ENCODE data around the gene CARMIL1.

The CARMIL1 gene

GRCh38 chr6:25337431-25337830 lies 58.3 kb downstream of the CARMIL1 start:
- DNase-seq (ENCODE audit: low read depth), result no peak

- no peak for DNase-seq (ENCODE audit: low read depth)
These were observed 61.4 kb downstream of the CARMIL1 start for GRCh38 chr6:25340431-25341202.

GRCh38 chr6:25341203-25341552 lies 62.0 kb downstream of the CARMIL1 start:
- DNase-seq (ENCODE audit: low read depth), result no peak

GRCh38 chr6:25341923-25342619 lies 62.9 kb downstream of the CARMIL1 start:
- no peak for DNase-seq (ENCODE audit: low read depth)

- no peak for DNase-seq (ENCODE audit: low read depth)
These were observed 63.6 kb downstream of the CARMIL1 start for GRCh38 chr6:25342802-25343201.

- DNase-seq (ENCODE audit: low read depth), result no peak
These were observed 64.8 kb downstream of the CARMIL1 start for GRCh38 chr6:25343984-25344383.

GRCh38 chr6:25344827-25345226 lies 65.7 kb downstream of the CARMIL1 start:
- no peak for DNase-seq (ENCODE audit: low read depth)

- DNase-seq (ENCODE audit: low read depth), result no peak
These were observed 66.9 kb downstream of the CARMIL1 start for GRCh38 chr6:25346064-25346463.

- no peak for DNase-seq (ENCODE audit: low read depth)
These were observed 71.4 kb downstream of the CARMIL1 start for GRCh38 chr6:25350573-25350972.

- no peak for DNase-seq (ENCODE audit: low read depth)
These were observed 72.3 kb downstream of the CARMIL1 start for GRCh38 chr6:25351485-25351884.

GRCh38 chr6:25352285-25352684 lies 73.1 kb downstream of the CARMIL1 start:
- DNase-seq (ENCODE audit: low read depth), result no peak

GRCh38 chr6:25354078-25354932 lies 75.1 kb downstream of the CARMIL1 start:
- DNase-seq (ENCODE audit: low read depth), result no peak

- no peak for DNase-seq (ENCODE audit: low read depth)
These were observed 80.2 kb downstream of the CARMIL1 start for GRCh38 chr6:25359191-25359861.

GRCh38 chr6:25359891-25360290 lies 80.7 kb downstream of the CARMIL1 start:
- DNase-seq (ENCODE audit: low read depth), result no peak

GRCh38 chr6:25360621-25361020 lies 81.4 kb downstream of the CARMIL1 start:
- DNase-seq (ENCODE audit: low read depth), result no peak

GRCh38 chr6:25363427-25363826 lies 84.3 kb downstream of the CARMIL1 start:
- no peak for DNase-seq (ENCODE audit: low read depth)

- no peak for DNase-seq (ENCODE audit: low read depth)
These were observed 86.0 kb downstream of the CARMIL1 start for GRCh38 chr6:25365154-25365553.

GRCh38 chr6:25366903-25367545 lies 87.8 kb downstream of the CARMIL1 start:
- no peak for DNase-seq (ENCODE audit: low read depth)

GRCh38 chr6:25369036-25369432 lies 89.9 kb downstream of the CARMIL1 start:
- no peak for DNase-seq (ENCODE audit: low read depth)

GRCh38 chr6:25369433-25370177 lies 90.4 kb downstream of the CARMIL1 start:
- DNase-seq (ENCODE audit: low read depth), result no peak
